ENCODE data around the gene MAP3K8. TPM values are rescaled to one million over a fixed set of nuclear protein-coding genes. Genes with fewer than 3 reads are reported as not detected.

MAP3K8 gene
- total and polyA plus RNA-seq, 2 of the 8 experiments (the other 6 are each of a cell fraction or from before 2014, with no cell fraction given), result 5.6 to 6.0 TPM

DNA sequence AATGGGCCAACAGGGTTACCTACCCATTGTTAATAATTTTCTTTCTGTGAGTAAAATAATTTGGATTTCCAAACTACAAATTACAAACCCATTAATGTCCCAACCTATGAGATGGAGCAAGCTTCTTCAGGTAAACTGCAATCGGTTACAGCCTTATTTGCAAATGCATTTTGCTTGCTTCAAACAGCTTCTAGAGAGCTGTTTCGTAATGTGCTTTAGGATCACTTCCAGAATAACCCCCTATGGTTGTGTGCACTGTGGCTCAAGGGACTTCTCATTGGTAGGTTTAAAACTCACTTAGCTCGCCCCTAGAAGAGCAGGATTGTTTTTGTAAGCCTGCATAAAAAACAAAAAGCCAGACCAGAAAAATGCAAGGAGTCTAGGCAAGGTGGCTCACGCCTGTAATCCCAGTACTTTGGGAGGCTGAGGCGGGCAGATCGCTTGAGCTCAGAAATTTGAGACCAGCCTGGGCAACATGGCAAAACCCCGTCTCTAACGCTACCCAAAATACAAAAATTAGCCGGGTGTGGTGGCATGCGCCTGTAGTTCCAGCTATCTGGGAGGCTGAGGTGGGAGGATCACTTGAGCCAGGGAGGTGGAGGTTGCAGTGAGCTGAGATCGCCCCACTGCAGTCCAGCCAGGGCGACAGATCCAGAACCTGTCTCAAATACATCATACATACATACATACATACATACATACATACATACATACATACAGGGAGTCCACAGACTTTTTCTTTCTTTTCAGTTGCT is 3.3 kb upstream of the MAP3K8 start:
- Histone ChIP-seq H3K4me3 (ENCODE audit: extremely low read depth in 1 of 4, insufficient read depth in 2 of 4, low read depth in 3 of 4, low read length in 4 of 4) (no peak overlapping the region), H3K36me3 (ENCODE audit: control insufficient read depth in 2 of 4, insufficient read depth in 4 of 4, low read length in 3 of 4) (no peaks in the 10 kb centered on the region), H3K18ac (ENCODE audit: extremely low read depth, low read length) (no peak overlapping the region; the same call in 1 of the 2 replicates), H2BK12ac (ENCODE audit: low read depth, low read length) (no peak overlapping the region), H3K9me3 (ENCODE audit: insufficient read depth in 2 of 2, low read depth in 1 of 2, low read length in 1 of 2) (no peaks in the 10 kb centered on the region), H3K14ac (ENCODE audit: insufficient read length) (no peak overlapping the region), H4K91ac (replicated peaks; ENCODE audit: insufficient read length, low read length) (no peak overlapping the region), H3K56ac (replicated peaks; ENCODE audit: insufficient read length, low read depth, low read length) (no peak overlapping the region), H3K4me2 (ENCODE audit: insufficient read depth in 1 of 2, low read depth in 2 of 2, low read length in 2 of 2) (no peak overlapping the region), H2AK5ac (ENCODE audit: low read depth, low read length) (no peak overlapping the region), H2BK15ac (ENCODE audit: low read length) (no peak overlapping the region), H3K79me2 (ENCODE audit: control insufficient read depth in 1 of 2, insufficient read depth in 2 of 2, low read length in 2 of 2) (peaks cover 0 to 5% of the 10 kb centered on the region in 2 experiments; a peak in 2 of 4 replicates), H3K27ac (ENCODE audit: low read depth, low read length) (no peak overlapping the region), H4K8ac (ENCODE audit: extremely low read depth, insufficient read depth, low read length) (no peak overlapping the region), H4K20me1 (replicated peaks in 1 of 2; ENCODE audit: control insufficient read depth in 1 of 2, insufficient read depth in 2 of 2, low read length in 2 of 2) (peaks cover 0 to 2% of the 10 kb centered on the region in 2 experiments), H2BK5ac (ENCODE audit: low read depth, low read length) (no peak overlapping the region), H2BK120ac (replicated peaks; ENCODE audit: low read depth, low read length) (no peak overlapping the region), H2AFZ (ENCODE audit: low read length) (no peak overlapping the region), H3K9ac (replicated peaks in 1 of 4; ENCODE audit: extremely low read depth in 1 of 4, low read depth in 3 of 4, low read length in 3 of 4) (no peak overlapping the region), H3K27me3 (replicated peaks in 1 of 4; ENCODE audit: control insufficient read depth in 3 of 4, extremely low read depth in 1 of 4, insufficient read depth in 3 of 4, low read length in 3 of 4) (peaks cover 0 to 10% (median 4%) of the 10 kb centered on the region in 4 experiments; a peak in 5 of 7 replicates), H3K4ac (replicated peaks; ENCODE audit: insufficient read length, low read depth, low read length) (no peak overlapping the region), H3K4me1 (replicated peaks in 1 of 4; ENCODE audit: control insufficient read depth in 3 of 4, insufficient read depth in 4 of 4, low read length in 3 of 4) (peaks cover under 1 to 6% (median 3%) of the 10 kb centered on the region in 4 experiments; a peak in 5 of 7 replicates), H2BK20ac (ENCODE audit: low read length) (no peak overlapping the region), H4K5ac (ENCODE audit: insufficient read length, low read depth, low read length) (no peak overlapping the region), H3K23ac (ENCODE audit: insufficient read length) (no peak overlapping the region), H3K79me1 (ENCODE audit: low read depth, low read length) (no peaks in the 10 kb centered on the region), H3K23me2 (ENCODE audit: low read depth, low read length) (peaks cover 20% of the 10 kb centered on the region; the same call in 1 of the 2 replicates)
- POLR2A ChIA-PET (ENCODE audit: partially characterized antibody), result no interaction called here
- DNase-seq (ENCODE audit: low read depth in 1 of 2, low spot score in 2 of 2) (no peak), FAIRE-seq (no peak)
- CTCF ChIA-PET (ENCODE audit: partially characterized antibody), result interaction anchor here (0.6 to 2.0 kb wide), 11 partner anchors 11 to 1958 kb away, joined by 3 to 7 read pairs (median 4); no protein-coding TSS in a partner anchor
- WGBS, 2 experiments (ENCODE audit: extremely low coverage in 1 of 2, insufficient coverage in 1 of 2, insufficient read length in 1 of 2, insufficient replicate concordance in 2 of 2, low coverage in 1 of 2, low lambda C conversion rate in 2 of 2, missing lambda C conversion rate in 1 of 2), result 93% methylated on average over 12 of the region's 12 CpGs; no CpG with 5 or more reads in 1 of the 2 experiments
- TF ChIP-seq, protein P1, sequence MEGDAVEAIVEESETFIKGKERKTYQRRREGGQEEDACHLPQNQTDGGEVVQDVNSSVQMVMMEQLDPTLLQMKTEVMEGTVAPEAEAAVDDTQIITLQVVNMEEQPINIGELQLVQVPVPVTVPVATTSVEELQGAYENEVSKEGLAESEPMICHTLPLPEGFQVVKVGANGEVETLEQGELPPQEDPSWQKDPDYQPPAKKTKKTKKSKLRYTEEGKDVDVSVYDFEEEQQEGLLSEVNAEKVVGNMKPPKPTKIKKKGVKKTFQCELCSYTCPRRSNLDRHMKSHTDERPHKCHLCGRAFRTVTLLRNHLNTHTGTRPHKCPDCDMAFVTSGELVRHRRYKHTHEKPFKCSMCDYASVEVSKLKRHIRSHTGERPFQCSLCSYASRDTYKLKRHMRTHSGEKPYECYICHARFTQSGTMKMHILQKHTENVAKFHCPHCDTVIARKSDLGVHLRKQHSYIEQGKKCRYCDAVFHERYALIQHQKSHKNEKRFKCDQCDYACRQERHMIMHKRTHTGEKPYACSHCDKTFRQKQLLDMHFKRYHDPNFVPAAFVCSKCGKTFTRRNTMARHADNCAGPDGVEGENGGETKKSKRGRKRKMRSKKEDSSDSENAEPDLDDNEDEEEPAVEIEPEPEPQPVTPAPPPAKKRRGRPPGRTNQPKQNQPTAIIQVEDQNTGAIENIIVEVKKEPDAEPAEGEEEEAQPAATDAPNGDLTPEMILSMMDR (IDR thresholded peaks at IDR 0.05; ENCODE audit: control extremely low read depth in 1 of 3, insufficient read depth in 1 of 3, low read depth in 1 of 3, low read length in 3 of 3), result no peak

Measured in H1 (cell line).